A549 (cell line): ENCODE measurements around the gene KCNN4. TPM values are rescaled to one million over a fixed set of nuclear protein-coding genes. Genes with fewer than 3 reads are reported as not detected.

ENCODE experiments used
- ATAC-seq, 2 experiments: fragments of 200-7000 bp in 1 of 2; fragments of >200 bp in 1 of 2; cut with Nextera tagmentation in 1 of 2; cut with Tn5 transposase in 1 of 2; 3 replicates each; pipeline versions ENCODE4 v1.8.0 to v1.9.1; 2018 to 2020; ENCODE audit warnings: mild to moderate bottlenecking in 1 of 2, moderate library complexity in 1 of 2
- CTCF ChIA-PET: fragments of 300-600 bp; sonication (Branson Sonifier 250); formaldehyde crosslinking; extraction: SDS; loops from one replicate; lab custom pipeline; 2021; ENCODE audit warnings: antibody characterized with exemption, inconsistent platforms; lab: Yijun Ruan, JAX
- POLR2A ChIA-PET: fragments of 350-600 bp; formaldehyde crosslinking; extraction: SDS; loops from one replicate; lab custom pipeline; 2021; ENCODE audit warnings: antibody characterized with exemption, inconsistent platforms; lab: Yijun Ruan, JAX
- DNase-seq, 2 experiments: peaks; one replicate each; pipeline versions ENCODE4 v3.0.0 to v3.0.0-alpha.2; 2011 to 2016; ENCODE audit warnings: low read depth in 1 of 2, low spot score in 1 of 2
- FAIRE-seq: peaks from 2 replicates; lab custom pipeline; 2011; peaks lifted over from hg19 to GRCh38; lab: Jason Lieb, UNC
- H3K27ac ChIP-seq, 2 experiments: fragments of >200 bp; sonication (Bioruptor Twin); formaldehyde crosslinking; 3 replicates each; pipeline ENCODE4 v1.5.1; 2016 to 2017
- H3K4me1 ChIP-seq: fragments of >200 bp; sonication (Bioruptor Twin); formaldehyde crosslinking; 3 replicates; pipeline ENCODE4 v1.6.1; 2016
- H3K4me2 ChIP-seq: fragments of >200 bp; sonication (Bioruptor Twin); formaldehyde crosslinking; 3 replicates; pipeline ENCODE4 v1.6.1; 2016
- H3K4me3 ChIP-seq: fragments of >200 bp; sonication (Bioruptor Twin); formaldehyde crosslinking; 3 replicates; pipeline ENCODE4 v1.5.1; 2016
- H3K9me3 ChIP-seq: fragments of >200 bp; sonication (Bioruptor Twin); formaldehyde crosslinking; 3 replicates; pipeline ENCODE4 v1.6.1; 2016
- ATOH8 ChIP-seq: fragments of 250-450 bp; sonication (Bioruptor Pico); IDR thresholded peaks from 2 replicates; pipeline ENCODE4 v1.5.0; 2020; ENCODE audit warnings: low read depth, mild to moderate bottlenecking, moderate library complexity
- BHLHE40 ChIP-seq: IDR thresholded peaks from 2 replicates; pipeline ENCODE4 v1.6.1; 2012; ENCODE audit warnings: low read depth, low read length, inconsistent platforms
- CBX2 ChIP-seq: fragments of 200-600 bp; sonication (generic); IDR thresholded peaks from 2 replicates; pipeline ENCODE4 v1.6.1; 2016; ENCODE audit warnings: low read depth, mild to moderate bottlenecking, borderline replicate concordance
- CEBPB ChIP-seq, 2 experiments: fragments of >200 bp in 1 of 2; sonication (Bioruptor Twin) in 1 of 2; formaldehyde crosslinking in 1 of 2; IDR thresholded peaks; 2 replicates each; pipeline ENCODE4 v1.6.1; 2012 to 2016
- CHD2 ChIP-seq: fragments of 150-350 bp; IDR thresholded peaks from 2 replicates; pipeline ENCODE4 v1.6.1; 2014; ENCODE audit warnings: low read length; ENCODE audit not compliant: partially characterized antibody
- CTCF ChIP-seq: fragments of >200 bp; sonication (Bioruptor Twin); formaldehyde crosslinking; IDR thresholded peaks from 3 replicates; pipeline ENCODE4 v1.5.1; 2016
- EHF ChIP-seq: fragments of 250-450 bp; sonication (Bioruptor Pico); IDR thresholded peaks from 2 replicates; pipeline ENCODE4 v1.5.0; 2020; ENCODE audit warnings: mild to moderate bottlenecking
- FOSB ChIP-seq: fragments of 250-450 bp; sonication (Bioruptor Pico); IDR thresholded peaks from 2 replicates; pipeline ENCODE4 v1.5.0; 2020; ENCODE audit warnings: mild to moderate bottlenecking, moderate library complexity
- FOSL2 ChIP-seq, 2 experiments: fragments of 450-650 bp in 1 of 2; fragments of >200 bp in 1 of 2; sonication (Bioruptor Twin) in 1 of 2; formaldehyde crosslinking; IDR thresholded peaks; 2 replicates each; pipeline versions ENCODE4 v1.5.0 to v1.6.1; 2016 to 2020; ENCODE audit warnings: mild to moderate bottlenecking in 1 of 2, moderate library complexity in 1 of 2
- HDAC2 ChIP-seq: fragments of 200-600 bp; sonication (generic); IDR thresholded peaks from 2 replicates; pipeline ENCODE4 v1.6.1; 2016
- HES2 ChIP-seq: fragments of >200 bp; sonication (Bioruptor Twin); formaldehyde crosslinking; IDR thresholded peaks from 2 replicates; pipeline ENCODE4 v1.6.1; 2016
- HOXA7 ChIP-seq: fragments of 250-450 bp; sonication (Bioruptor Pico); IDR thresholded peaks from 2 replicates; pipeline ENCODE4 v1.5.0; 2020; ENCODE audit warnings: mild to moderate bottlenecking, moderate library complexity
- HOXB13 ChIP-seq: fragments of 250-450 bp; sonication (Bioruptor Pico); IDR thresholded peaks from 2 replicates; pipeline ENCODE4 v1.5.0; 2020; ENCODE audit warnings: low read depth, mild to moderate bottlenecking, moderate library complexity
- JUNB ChIP-seq: fragments of >200 bp; sonication (Bioruptor Twin); formaldehyde crosslinking; IDR thresholded peaks from 2 replicates; pipeline ENCODE4 v1.6.1; 2016
- KDM5A ChIP-seq: fragments of 200-600 bp; sonication (generic); IDR thresholded peaks from 2 replicates; pipeline ENCODE4 v1.6.1; 2016; ENCODE audit warnings: antibody characterized with exemption, mild to moderate bottlenecking
- MAFK ChIP-seq: fragments of 450-650 bp; IDR thresholded peaks from 2 replicates; pipeline ENCODE4 v1.6.1; 2014; ENCODE audit not compliant: partially characterized antibody
- MAX ChIP-seq: IDR thresholded peaks from 2 replicates; pipeline ENCODE4 v1.6.1; 2012
- MAZ ChIP-seq: fragments of 150-350 bp; IDR thresholded peaks from 2 replicates; pipeline ENCODE4 v1.6.1; 2014; ENCODE audit warnings: antibody characterized with exemption, low read depth, low read length, borderline replicate concordance
- NPAS2 ChIP-seq: fragments of 250-450 bp; sonication (Bioruptor Pico); IDR thresholded peaks from 2 replicates; pipeline ENCODE4 v1.8.0; 2022; ENCODE audit warnings: mild to moderate bottlenecking, moderate library complexity, borderline replicate concordance
- PHF8 ChIP-seq: fragments of 200-600 bp; sonication (generic); IDR thresholded peaks from 2 replicates; pipeline ENCODE4 v1.6.1; 2016; ENCODE audit warnings: low read depth, mild to moderate bottlenecking, antibody characterized with exemption, moderate library complexity, borderline replicate concordance
- POLR2A ChIP-seq: IDR thresholded peaks from 2 replicates; pipeline ENCODE4 v1.6.1; 2012; ENCODE audit warnings: mild to moderate bottlenecking, low read length
- SMC3 ChIP-seq: fragments of >200 bp; sonication (Bioruptor Twin); formaldehyde crosslinking; IDR thresholded peaks from 3 replicates; pipeline ENCODE4 v1.6.1; 2018; ENCODE audit warnings: inconsistent platforms
- ZC3H11A ChIP-seq: fragments of 450-650 bp; IDR thresholded peaks from 2 replicates; pipeline ENCODE4 v1.6.1; 2014; ENCODE audit warnings: antibody characterized with exemption, mild to moderate bottlenecking
- WGBS: methylation state at CpG from one replicate; pipeline ENCODE4 v1.1.6; 2017; ENCODE audit errors: missing lambda C conversion rate; 5-methylcytosine and 5-hydroxymethylcytosine counted together
- polyA plus RNA-seq, 4 experiments: library from polyadenylated mRNA; depleted of rRNA in 3 of 4; stranded (reverse); fragments of >200 nt; fragmentation: RNase III in 1 of 4; extraction: RNeasy Plus Mini Kit Qiagen cat#74134 plus additional on column Dnase treatment in 1 of 4; gene quantifications; 2 replicates in 3 of 4; 3 replicates in 1 of 4; pipeline ENCODE4 v1.2.3, GENCODE V29; 2011 to 2017
- TF ChIP-seq, protein P1 (sequence below): fragments of 450-650 bp; IDR thresholded peaks from 2 replicates; pipeline ENCODE4 v1.6.1; 2014; ENCODE audit warnings: antibody characterized with exemption
- TF ChIP-seq, protein P2 (sequence below): fragments of 250-450 bp; sonication (Bioruptor Pico); IDR thresholded peaks from 2 replicates; pipeline ENCODE4 v1.5.0; 2021; ENCODE audit warnings: mild to moderate bottlenecking, moderate library complexity, borderline replicate concordance
- TF ChIP-seq, protein P3 (sequence below): IDR thresholded peaks from 2 replicates; pipeline ENCODE4 v1.6.1; 2012

The KCNN4 gene
- polyA plus RNA-seq, 2 of the 4 experiments (the other 2 are of a cell fraction), result 15.7 to 21.0 TPM

DNA sequence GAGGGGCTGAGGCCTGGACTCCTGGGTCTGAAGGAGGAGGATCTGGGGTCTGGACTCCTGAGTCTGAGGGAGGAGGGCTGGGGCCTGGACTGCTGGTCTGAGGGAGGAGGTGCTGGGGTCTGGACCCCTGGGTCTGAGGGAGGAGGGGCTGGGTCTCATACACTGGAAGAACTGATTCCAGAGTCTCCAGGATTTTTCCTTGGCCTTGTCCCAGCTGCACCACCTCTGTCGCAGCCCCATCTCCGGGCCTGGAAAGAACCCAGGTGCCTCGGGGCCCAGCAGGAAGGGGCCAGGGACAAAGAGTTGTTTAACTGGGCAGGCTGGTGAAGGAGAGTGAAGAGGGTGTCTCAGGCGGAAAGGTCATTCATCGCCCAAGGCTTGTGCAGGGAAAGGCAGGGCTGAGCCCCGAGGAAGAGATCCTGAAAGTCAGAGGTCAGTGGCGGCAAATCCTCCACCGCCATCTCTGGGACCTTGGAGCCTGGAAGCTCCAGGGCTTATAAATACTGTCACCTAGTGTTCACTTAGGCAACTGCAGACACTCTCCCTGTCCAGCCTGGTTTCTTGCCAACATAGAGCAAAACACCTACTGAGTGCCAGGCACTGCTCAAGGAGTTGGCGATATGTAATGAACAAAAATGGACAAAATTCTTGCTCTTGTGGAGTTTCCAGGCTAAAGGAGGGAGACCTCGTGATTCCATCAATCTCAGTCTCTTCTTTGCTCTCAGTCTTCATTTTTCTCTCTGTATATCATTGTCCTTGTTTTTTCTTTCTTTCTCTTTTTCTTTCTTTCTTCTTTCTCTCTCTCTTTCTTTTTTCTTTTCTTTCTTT is 4.4 kb upstream of the KCNN4 start (continued):
- TF ChIP-seq NPAS2 (no peak), EHF (CRISPR knock-in tag) (no peak), CBX2 (no peak), CTCF (peak; percentile 99), POLR2A (no peak), HDAC2 (no peak), HOXA7 (no peak), CEBPB (IDR thresholded peaks at IDR 0.05) (no peak), PHF8 (no peak), MAZ (no peak), MAFK (no peak), ATOH8 (CRISPR knock-in tag) (no peak)
- TF ChIP-seq, protein P1, sequence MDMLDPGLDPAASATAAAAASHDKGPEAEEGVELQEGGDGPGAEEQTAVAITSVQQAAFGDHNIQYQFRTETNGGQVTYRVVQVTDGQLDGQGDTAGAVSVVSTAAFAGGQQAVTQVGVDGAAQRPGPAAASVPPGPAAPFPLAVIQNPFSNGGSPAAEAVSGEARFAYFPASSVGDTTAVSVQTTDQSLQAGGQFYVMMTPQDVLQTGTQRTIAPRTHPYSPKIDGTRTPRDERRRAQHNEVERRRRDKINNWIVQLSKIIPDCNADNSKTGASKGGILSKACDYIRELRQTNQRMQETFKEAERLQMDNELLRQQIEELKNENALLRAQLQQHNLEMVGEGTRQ, result no peak
- TF ChIP-seq, protein P2, sequence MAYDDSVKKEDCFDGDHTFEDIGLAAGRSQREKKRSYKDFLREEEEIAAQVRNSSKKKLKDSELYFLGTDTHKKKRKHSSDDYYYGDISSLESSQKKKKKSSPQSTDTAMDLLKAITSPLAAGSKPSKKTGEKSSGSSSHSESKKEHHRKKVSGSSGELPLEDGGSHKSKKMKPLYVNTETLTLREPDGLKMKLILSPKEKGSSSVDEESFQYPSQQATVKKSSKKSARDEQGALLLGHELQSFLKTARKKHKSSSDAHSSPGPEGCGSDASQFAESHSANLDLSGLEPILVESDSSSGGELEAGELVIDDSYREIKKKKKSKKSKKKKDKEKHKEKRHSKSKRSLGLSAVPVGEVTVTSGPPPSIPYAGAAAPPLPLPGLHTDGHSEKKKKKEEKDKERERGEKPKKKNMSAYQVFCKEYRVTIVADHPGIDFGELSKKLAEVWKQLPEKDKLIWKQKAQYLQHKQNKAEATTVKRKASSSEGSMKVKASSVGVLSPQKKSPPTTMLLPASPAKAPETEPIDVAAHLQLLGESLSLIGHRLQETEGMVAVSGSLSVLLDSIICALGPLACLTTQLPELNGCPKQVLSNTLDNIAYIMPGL (CRISPR knock-in tag), result no peak

DNA sequence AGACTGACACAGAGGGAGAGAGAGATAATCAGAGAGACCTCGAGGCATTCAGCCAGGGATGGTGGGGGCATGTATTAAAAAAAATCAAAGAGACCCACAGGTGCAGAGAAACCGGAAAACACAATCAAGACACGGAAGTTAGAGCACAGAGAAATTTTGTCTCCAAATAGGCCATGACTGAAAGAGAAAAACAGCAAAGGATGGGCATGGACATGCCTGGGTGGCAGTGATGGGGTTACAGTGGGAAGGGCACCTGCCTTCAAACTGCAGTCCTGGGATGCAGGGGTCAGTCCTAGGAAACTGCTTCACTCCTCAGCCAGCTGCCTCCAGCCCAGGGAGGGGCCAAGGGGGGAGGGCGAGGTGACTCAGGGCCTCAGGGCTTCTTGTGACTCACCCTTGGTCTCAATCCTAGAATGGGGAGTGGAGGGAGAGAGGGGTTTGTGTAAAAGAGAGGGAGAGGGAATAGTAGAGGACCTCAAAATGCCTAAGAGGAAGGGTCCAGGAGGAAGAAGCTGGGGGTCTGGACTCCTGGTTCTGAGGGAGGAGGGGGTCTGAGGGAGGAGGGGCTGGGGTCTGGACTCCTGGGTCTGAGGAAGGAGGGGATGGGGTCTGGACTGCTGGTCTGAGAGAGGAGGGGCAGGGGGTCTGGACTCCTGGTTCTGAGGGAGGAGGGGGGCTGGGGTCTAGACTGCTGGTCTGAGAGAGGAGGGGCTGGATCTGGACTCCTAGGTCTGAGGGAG is 3.6 kb upstream of the KCNN4 start:
- peaks cover 58% of the 10 kb centered on the region for H3K4me1 ChIP-seq
- CTCF ChIA-PET, result interaction anchor here (0.5 to 24.0 kb wide), 29 partner anchors 9 to 338 kb away, joined by 3 to 565 read pairs (median 4); partner anchors contain the start of genes IRGC, IRGQ, PLAUR and SMG9
- peak overlapping the region; percentile 79 for H3K4me2 ChIP-seq
- 27% methylated on average over 4 of the region's 4 CpGs for WGBS
- FAIRE-seq (no peak), DNase-seq (peak; percentile 89 to 92), ATAC-seq (peak; percentile 80 to 81)
- POLR2A ChIA-PET, result interaction anchor here (1.3 to 1.9 kb wide), 3 partner anchors 19 to 116 kb away, joined by 6 to 12 read pairs (median 11); partner anchors contain the start of gene SMG9
- TF ChIP-seq, protein P3, sequence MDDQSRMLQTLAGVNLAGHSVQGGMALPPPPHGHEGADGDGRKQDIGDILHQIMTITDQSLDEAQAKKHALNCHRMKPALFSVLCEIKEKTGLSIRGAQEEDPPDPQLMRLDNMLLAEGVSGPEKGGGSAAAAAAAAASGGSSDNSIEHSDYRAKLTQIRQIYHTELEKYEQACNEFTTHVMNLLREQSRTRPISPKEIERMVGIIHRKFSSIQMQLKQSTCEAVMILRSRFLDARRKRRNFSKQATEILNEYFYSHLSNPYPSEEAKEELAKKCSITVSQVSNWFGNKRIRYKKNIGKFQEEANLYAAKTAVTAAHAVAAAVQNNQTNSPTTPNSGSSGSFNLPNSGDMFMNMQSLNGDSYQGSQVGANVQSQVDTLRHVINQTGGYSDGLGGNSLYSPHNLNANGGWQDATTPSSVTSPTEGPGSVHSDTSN, result no peak
- TF ChIP-seq JUNB, result peak; percentile 65
- TF ChIP-seq BHLHE40, result no peak
- TF ChIP-seq KDM5A, result no peak
- peak; percentile 46 for TF ChIP-seq MAX
- TF ChIP-seq SMC3, result no peak
- peak; percentile 10 for TF ChIP-seq CHD2
- TF ChIP-seq CEBPB (IDR thresholded peaks at IDR 0.05), result no peak
- peak; percentile 99 for TF ChIP-seq MAZ
- no peak; the same call in 1 of the 2 replicates for TF ChIP-seq FOSB (CRISPR knock-in tag)
- no peak for TF ChIP-seq PHF8
- no peak for TF ChIP-seq ZC3H11A
- TF ChIP-seq ATOH8 (CRISPR knock-in tag), result peak; percentile 70; the same call in 1 of the 2 replicates
- no peak for TF ChIP-seq NPAS2
- peak; percentile 83 for TF ChIP-seq FOSL2 (IDR thresholded peaks at IDR 0.05)
- peak; percentile 99 for TF ChIP-seq FOSL2 (CRISPR knock-in tag; IDR thresholded peaks at IDR 0.05)
- TF ChIP-seq HES2, result no peak
- TF ChIP-seq HOXB13, result no peak
- 0 out of 3 replicates have a peak overlapping the region, but pooled peaks have one; percentile 3 for H3K4me3 ChIP-seq
- H3K9me3 ChIP-seq, result no peaks in the 10 kb centered on the region
- H3K27ac ChIP-seq, result peak overlapping the region; percentile 93 to 95
